IPS-18a (cell line): ENCODE results near the gene KDF1.
"Not testable (repeated sequence)": the region's sequence is repeated elsewhere in the genome, so short reads cannot be mapped to it uniquely, and the experiment has no call there.

Experiments
- H3K27ac ChIP-seq: one replicate; pipeline ENCODE4 v1.5.1; 2013; ENCODE audit warnings: low read length
- H3K27me3 ChIP-seq: one replicate; pipeline ENCODE4 v1.6.1; 2013; ENCODE audit warnings: mild to moderate bottlenecking, low read length; ENCODE audit not compliant: control insufficient read depth, insufficient read depth
- H3K36me3 ChIP-seq: one replicate; pipeline ENCODE4 v1.6.1; 2013; ENCODE audit warnings: low read depth, low read length; ENCODE audit not compliant: control insufficient read depth
- H3K4me1 ChIP-seq: one replicate; pipeline ENCODE4 v1.6.1; 2013; ENCODE audit warnings: low read depth, low read length; ENCODE audit not compliant: control insufficient read depth
- H3K4me3 ChIP-seq: one replicate; pipeline ENCODE4 v1.5.1; 2013; ENCODE audit warnings: low read length
- H3K9ac ChIP-seq: one replicate; pipeline ENCODE4 v1.6.1; 2013; ENCODE audit warnings: mild to moderate bottlenecking, low read length, moderate library complexity
- H3K9me3 ChIP-seq: one replicate; pipeline ENCODE4 v1.6.1; 2013; ENCODE audit warnings: low read depth, low read length; ENCODE audit not compliant: control insufficient read depth

The KDF1 gene

DNA sequence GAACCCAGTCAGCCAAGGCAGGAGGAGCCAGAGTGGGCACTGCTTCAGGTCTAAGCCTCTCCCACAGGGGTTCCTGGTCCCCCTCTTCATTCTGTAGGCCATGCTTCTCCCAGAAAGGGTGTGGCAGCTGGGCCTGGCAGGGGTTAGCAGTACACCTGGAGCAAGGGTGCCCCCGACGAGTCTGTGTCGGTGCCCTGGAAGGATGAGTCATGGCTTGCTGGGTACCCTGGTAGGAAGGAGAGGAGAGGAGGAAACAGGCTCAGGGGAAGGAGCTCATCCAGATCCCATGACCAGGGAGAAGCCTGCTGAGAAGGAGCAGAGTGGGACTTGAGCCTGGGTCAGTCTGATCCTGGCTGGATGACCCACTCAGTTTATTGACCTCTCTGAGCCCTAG is 10.3 kb downstream of the KDF1 start:
- Histone ChIP-seq H3K27ac (no peak overlapping the region), H3K27me3 (no peaks in the 10 kb centered on the region), H3K4me1 (no peaks in the 10 kb centered on the region), H3K9ac (no peak overlapping the region), H3K9me3 (no peaks in the 10 kb centered on the region), H3K36me3 (peaks cover 26% of the 10 kb centered on the region), H3K4me3 (no peak overlapping the region)

DNA sequence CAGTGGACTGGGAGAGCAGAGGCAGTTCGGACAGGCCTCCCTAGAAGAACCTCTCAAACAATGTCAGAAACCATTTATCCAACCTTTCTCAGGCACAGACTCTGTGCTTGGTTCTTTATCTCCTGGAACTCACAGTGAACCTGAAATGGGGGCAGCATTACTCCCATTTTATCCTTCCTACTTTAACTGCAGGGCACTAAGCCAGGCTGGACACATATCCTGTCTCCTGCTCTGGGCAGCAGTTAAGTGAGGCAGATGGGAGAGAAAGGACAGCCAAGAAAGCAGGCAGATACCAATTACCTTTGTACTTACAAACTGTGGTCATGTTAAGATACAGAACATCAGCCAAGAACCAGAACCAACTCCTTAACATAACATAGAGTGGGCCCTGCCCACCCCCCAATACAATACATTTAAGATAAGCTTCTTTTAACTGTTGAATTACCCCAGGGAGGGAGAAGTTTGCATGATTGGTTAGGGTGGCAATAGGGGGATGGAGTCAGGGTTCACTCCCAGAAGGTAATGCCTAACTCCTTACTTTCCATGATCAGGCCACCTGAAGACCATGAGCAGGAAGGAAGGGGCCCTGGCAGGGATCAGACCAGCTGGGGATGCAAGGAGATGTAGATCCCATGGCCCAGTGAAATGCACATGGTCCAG is 10.9 kb downstream of the KDF1 start:
- peaks cover 27% of the 10 kb centered on the region for H3K36me3 ChIP-seq

DNA sequence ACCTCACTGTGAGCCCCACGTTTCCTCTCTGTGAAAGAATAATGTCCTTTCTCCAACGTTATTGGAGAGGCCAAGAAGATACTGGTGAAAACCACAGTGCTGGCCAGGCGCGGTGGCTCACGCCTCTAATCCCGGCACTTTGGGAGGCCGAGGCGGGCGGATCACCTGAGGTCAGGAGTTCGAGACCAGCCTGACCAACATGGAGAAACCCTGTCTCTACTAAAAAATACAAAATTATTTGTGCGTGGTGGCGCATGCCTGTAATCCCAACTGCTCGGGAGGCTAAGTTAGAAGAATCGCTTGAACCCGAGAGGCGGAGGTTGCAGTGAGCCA is 11.6 kb downstream of the KDF1 start:
- H3K36me3 ChIP-seq = peaks cover 31% of the 10 kb centered on the region
- not testable (repeated sequence) for H3K9me3 ChIP-seq, H3K27ac ChIP-seq, H3K4me1 ChIP-seq, H3K27me3 ChIP-seq, H3K4me3 ChIP-seq, H3K9ac ChIP-seq

More for the DNA sequence above, 10.9 kb downstream of the KDF1 start:
- no peak overlapping the region for H3K4me3 ChIP-seq
- no peaks in the 10 kb centered on the region for H3K9me3 ChIP-seq
- H3K27me3 ChIP-seq = no peaks in the 10 kb centered on the region
- H3K4me1 ChIP-seq = no peaks in the 10 kb centered on the region
- H3K27ac ChIP-seq = no peak overlapping the region
- no peak overlapping the region for H3K9ac ChIP-seq

- Histone ChIP-seq H3K9me3 (no peaks in the 10 kb centered on the region), H3K9ac (no peak overlapping the region), H3K4me3 (no peak overlapping the region), H3K27me3 (no peaks in the 10 kb centered on the region), H3K4me1 (no peaks in the 10 kb centered on the region), H3K36me3 (peaks cover 54% of the 10 kb centered on the region), H3K27ac (no peak overlapping the region)
Measured at GRCh38 chr1:26946270-26946669, 14.0 kb downstream of the KDF1 start.

GRCh38 chr1:26945728-26946127 is 14.5 kb downstream of the KDF1 start:
- H3K27me3 ChIP-seq = no peaks in the 10 kb centered on the region
- H3K27ac ChIP-seq = no peak overlapping the region
- no peaks in the 10 kb centered on the region for H3K4me1 ChIP-seq
- no peak overlapping the region for H3K9ac ChIP-seq
- no peaks in the 10 kb centered on the region for H3K9me3 ChIP-seq
- no peak overlapping the region for H3K4me3 ChIP-seq
- peaks cover 56% of the 10 kb centered on the region for H3K36me3 ChIP-seq

DNA sequence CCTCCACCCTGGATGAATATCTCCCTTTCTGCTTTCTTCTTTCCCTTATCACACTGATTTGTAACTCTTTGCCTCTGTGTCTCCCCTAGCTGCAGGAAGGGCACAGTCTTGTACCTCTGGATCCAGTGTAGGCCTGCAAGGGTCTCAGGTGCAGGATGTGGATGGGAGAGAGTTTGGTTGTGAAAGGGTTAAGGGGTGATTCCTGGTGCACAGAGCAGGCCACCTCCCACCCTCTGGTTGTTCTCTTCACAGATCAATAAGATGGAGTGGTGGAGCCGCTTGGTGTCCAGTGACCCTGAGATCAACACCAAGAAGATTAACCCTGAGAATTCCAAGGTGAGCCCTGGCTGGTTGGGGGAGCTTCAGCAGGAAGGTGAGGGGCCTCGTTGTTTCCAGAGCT is 15.1 kb downstream of the KDF1 start:
- no peak overlapping the region for H3K4me3 ChIP-seq
- peaks cover 52% of the 10 kb centered on the region for H3K36me3 ChIP-seq
- no peaks in the 10 kb centered on the region for H3K27me3 ChIP-seq
- no peaks in the 10 kb centered on the region for H3K4me1 ChIP-seq
- no peak overlapping the region for H3K9ac ChIP-seq
- H3K9me3 ChIP-seq = no peaks in the 10 kb centered on the region
- no peak overlapping the region for H3K27ac ChIP-seq

- Histone ChIP-seq H3K9ac (no peak overlapping the region), H3K4me3 (no peak overlapping the region), H3K36me3 (peaks cover 52% of the 10 kb centered on the region), H3K4me1 (no peaks in the 10 kb centered on the region), H3K27ac (no peak overlapping the region), H3K9me3 (no peaks in the 10 kb centered on the region), H3K27me3 (no peaks in the 10 kb centered on the region)
Measured at GRCh38 chr1:26942656-26943055, 17.6 kb downstream of the KDF1 start.

GRCh38 chr1:26941311-26941710 is 19.0 kb downstream of the KDF1 start:
- Histone ChIP-seq H3K27me3 (no peaks in the 10 kb centered on the region), H3K27ac (no peak overlapping the region), H3K4me3 (no peak overlapping the region), H3K9me3 (no peaks in the 10 kb centered on the region), H3K9ac (no peak overlapping the region), H3K36me3 (peaks cover 56% of the 10 kb centered on the region), H3K4me1 (no peaks in the 10 kb centered on the region)

- H3K4me3 ChIP-seq = no peak overlapping the region
- H3K9me3 ChIP-seq = no peaks in the 10 kb centered on the region
- H3K36me3 ChIP-seq = peaks cover 52% of the 10 kb centered on the region
- H3K9ac ChIP-seq = no peak overlapping the region
- no peaks in the 10 kb centered on the region for H3K4me1 ChIP-seq
- no peak overlapping the region for H3K27ac ChIP-seq
- H3K27me3 ChIP-seq = no peaks in the 10 kb centered on the region
Measured at GRCh38 chr1:26938659-26939025, 21.6 kb downstream of the KDF1 start.

GRCh38 chr1:26938004-26938658 is 22.1 kb downstream of the KDF1 start:
- Histone ChIP-seq H3K4me3 (no peak overlapping the region), H3K9ac (no peak overlapping the region), H3K27ac (no peak overlapping the region), H3K4me1 (no peaks in the 10 kb centered on the region), H3K36me3 (peaks cover 47% of the 10 kb centered on the region), H3K27me3 (no peaks in the 10 kb centered on the region), H3K9me3 (no peaks in the 10 kb centered on the region)

GRCh38 chr1:26936823-26937222 is 23.4 kb downstream of the KDF1 start:
- Histone ChIP-seq H3K9ac (no peak overlapping the region), H3K4me1 (no peaks in the 10 kb centered on the region), H3K36me3 (peaks cover 38% of the 10 kb centered on the region), H3K27ac (no peak overlapping the region), H3K4me3 (no peak overlapping the region), H3K9me3 (no peaks in the 10 kb centered on the region), H3K27me3 (no peaks in the 10 kb centered on the region)

- no peak overlapping the region for H3K27ac ChIP-seq
- H3K4me1 ChIP-seq = no peaks in the 10 kb centered on the region
- H3K27me3 ChIP-seq = no peaks in the 10 kb centered on the region
- H3K9me3 ChIP-seq = no peaks in the 10 kb centered on the region
- no peak overlapping the region for H3K9ac ChIP-seq
- H3K36me3 ChIP-seq = peaks cover 53% of the 10 kb centered on the region
- no peak overlapping the region for H3K4me3 ChIP-seq
Measured at GRCh38 chr1:26932531-26932930, 27.7 kb downstream of the KDF1 start.
